B cell (primary cell): Measurements from ENCODE around the gene GALNT18. TPM values are rescaled to one million over a fixed set of nuclear protein-coding genes. Genes with fewer than 3 reads are reported as not detected.

ENCODE experiments used
- ATAC-seq: fragments of 200-7000 bp; cut with Tn5 transposase; one replicate; pipeline ENCODE4 v1.10.0; 2021; ENCODE audit warnings: low read depth, mild to moderate bottlenecking, moderate number of reproducible peaks, moderate library complexity
- CTCF ChIA-PET: fragments of 350-600 bp; sonication (Branson Sonifier 250); formaldehyde crosslinking; loops from one replicate; lab custom pipeline; 2021; ENCODE audit warnings: antibody characterized with exemption, inconsistent platforms; lab: Charles Lee
- POLR2A ChIA-PET: fragments of 350-600 bp; sonication (Branson Sonifier 250); formaldehyde crosslinking; loops from one replicate; lab custom pipeline; 2021; ENCODE audit warnings: antibody characterized with exemption; lab: Charles Lee
- DNase-seq: peaks from one replicate; pipeline ENCODE4 v3.0.0; 2013
- H2AFZ ChIP-seq: 2 replicates; pipeline ENCODE4 v1.6.1; 2012; ENCODE audit warnings: mild to moderate bottlenecking, low read depth, low read length; ENCODE audit not compliant: insufficient read depth, poor library complexity, severe bottlenecking
- H3K27ac ChIP-seq, 2 donors: 1 replicate in 1 of 2; 2 replicates in 1 of 2; pipeline ENCODE4 v1.5.1; 2012 to 2013; ENCODE audit warnings: low read length in 2 of 2, mild to moderate bottlenecking in 2 of 2, moderate library complexity in 1 of 2
- H3K27me3 ChIP-seq, 4 experiments: fragments of 200-600 bp in 1 of 4; sonication (generic) in 1 of 4; replicated peaks in 1 of 4; 1 replicate in 2 of 4; 2 replicates in 2 of 4; pipeline versions ENCODE4 v1.6.1 to v1.7.0; 2013 to 2016; ENCODE audit warnings: low read length in 3 of 4, mild to moderate bottlenecking in 2 of 4, mixed read lengths in 1 of 4, moderate library complexity in 1 of 4; ENCODE audit not compliant: insufficient read depth in 4 of 4, control insufficient read depth in 3 of 4; ENCODE audit errors: control extremely low read depth in 1 of 4
- H3K36me3 ChIP-seq, 2 experiments: replicated peaks in 1 of 2; 1 replicate in 1 of 2; 2 replicates in 1 of 2; pipeline versions ENCODE4 v1.6.1 to v1.7.1; 2013; ENCODE audit warnings: low read length in 1 of 2; ENCODE audit not compliant: insufficient read depth in 2 of 2, control insufficient read depth in 1 of 2; ENCODE audit errors: control extremely low read depth in 1 of 2, extremely low read depth in 1 of 2
- H3K4me1 ChIP-seq, 2 donors: fragments of 200-600 bp in 1 of 2; sonication (generic) in 1 of 2; 1 replicate in 1 of 2; 2 replicates in 1 of 2; pipeline versions ENCODE4 v1.5.1 to v1.6.1; 2013 to 2017; ENCODE audit warnings: low read length in 2 of 2; ENCODE audit not compliant: control insufficient read depth in 2 of 2, insufficient read depth in 2 of 2
- H3K4me2 ChIP-seq: replicated peaks from 2 replicates; pipeline ENCODE3; 2012; ENCODE audit warnings: mild to moderate bottlenecking, low read depth, low read length; ENCODE audit not compliant: poor library complexity, severe bottlenecking
- H3K4me3 ChIP-seq, 5 experiments: fragments of 200-600 bp in 1 of 5; sonication (generic) in 1 of 5; 1 replicate in 3 of 5; 2 replicates in 2 of 5; pipeline versions ENCODE4 v1.5.1 to v1.7.0; 2011 to 2016; ENCODE audit warnings: low read length in 4 of 5, mild to moderate bottlenecking in 4 of 5, low read depth in 2 of 5, control low read depth in 1 of 5, moderate library complexity in 1 of 5; ENCODE audit not compliant: insufficient read depth in 1 of 5; ENCODE audit errors: control extremely low read depth in 1 of 5, extremely low read depth in 1 of 5
- H3K79me2 ChIP-seq: fragments of 200-600 bp; sonication (generic); one replicate; pipeline ENCODE4 v1.6.0; 2016; ENCODE audit warnings: low read length; ENCODE audit not compliant: control insufficient read depth, insufficient read depth
- H3K9ac ChIP-seq: fragments of 200-600 bp; sonication (generic); 2 replicates; pipeline ENCODE4 v1.6.1; 2017; ENCODE audit warnings: mild to moderate bottlenecking, low read length, moderate library complexity
- H3K9me3 ChIP-seq, 3 donors: one replicate each; pipeline versions ENCODE4 v1.6.1 to v1.7.1; 2013; ENCODE audit warnings: low read length in 2 of 3; ENCODE audit not compliant: control insufficient read depth in 2 of 3, insufficient read depth in 1 of 3; ENCODE audit errors: control extremely low read depth in 1 of 3
- H4K20me1 ChIP-seq: 2 replicates; pipeline ENCODE4 v1.6.0; 2012; ENCODE audit warnings: mild to moderate bottlenecking, low read length; ENCODE audit not compliant: insufficient read depth, control insufficient read depth, poor library complexity, severe bottlenecking
- H3K27ac Mint-ChIP-seq: one replicate; pipeline ENCODE4 v1.8.0; 2021; ENCODE audit warnings: mixed read lengths
- H3K27me3 Mint-ChIP-seq: one replicate; pipeline ENCODE4 v1.8.0; 2021; ENCODE audit warnings: mixed read lengths
- H3K4me1 Mint-ChIP-seq: one replicate; pipeline ENCODE4 v1.8.0; 2021; ENCODE audit warnings: mixed read lengths
- H3K4me3 Mint-ChIP-seq: one replicate; pipeline ENCODE4 v1.8.0; 2021; ENCODE audit warnings: mixed read lengths
- H3K9me3 Mint-ChIP-seq: one replicate; pipeline ENCODE4 v1.8.0; 2022; ENCODE audit warnings: mixed read lengths; ENCODE audit not compliant: insufficient read depth
- EZH2 ChIP-seq: IDR thresholded peaks from 2 replicates; pipeline ENCODE4 v1.6.1; 2012; ENCODE audit warnings: borderline replicate concordance, low read depth, mild to moderate bottlenecking, moderate library complexity, low read length; ENCODE audit not compliant: insufficient read depth, poor library complexity, severe bottlenecking
- WGBS: methylation state at CpG from one replicate; pipeline ENCODE4 v1.1.5; 2013; ENCODE audit warnings: missing lambda C conversion rate; ENCODE audit not compliant: insufficient coverage; 5-methylcytosine and 5-hydroxymethylcytosine counted together
- intact Hi-C: fragments of 100-400 bp; cut with micrococcal nuclease; formaldehyde crosslinking; loops from one replicate; pipeline ENCODE4 v1.10.0; 2022
- polyA plus RNA-seq: library from polyadenylated mRNA; depleted of rRNA; stranded (reverse); fragments of >200 nt; gene quantifications from 2 replicates; pipeline ENCODE4 v1.2.3, GENCODE V29; 2012
- total RNA-seq, 2 donors: library from RNA; stranded (reverse); fragments of 120-200 nt in 1 of 2; gene quantifications; 1 replicate in 1 of 2; 2 replicates in 1 of 2; pipeline versions ENCODE4 v1.2.3 to v1.2.4, GENCODE V29; 2013 to 2022
- TF ChIP-seq, protein P1 (sequence below): fragments of 200-600 bp; IDR thresholded peaks from one replicate; pipeline ENCODE4 v1.8.0; 2022; ENCODE audit warnings: antibody characterized with exemption, mild to moderate bottlenecking

Gene GALNT18
- total and polyA plus RNA-seq, 2 donors (not counting 1 experiment from before 2014, with no cell fraction given), result not detected

DNA sequence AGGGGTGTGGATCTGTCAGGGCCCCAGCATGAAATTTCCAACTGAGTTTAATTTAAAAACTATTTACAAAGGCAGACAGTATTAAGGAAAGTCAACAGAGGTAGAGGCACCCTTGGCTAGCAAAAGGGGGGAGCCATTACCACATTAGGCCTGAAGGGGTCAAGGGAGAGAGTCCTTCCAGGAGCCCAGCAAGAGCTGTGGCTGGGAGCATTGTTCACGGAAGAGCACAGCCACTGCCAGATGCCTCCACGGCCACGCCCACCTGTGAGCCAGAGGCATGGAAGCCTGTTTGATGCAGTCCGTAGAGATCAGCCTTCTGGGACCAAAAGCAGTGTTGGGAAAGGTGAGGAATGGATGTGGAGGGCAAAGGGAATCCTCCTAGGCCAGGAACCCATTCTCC, 102.6 kb downstream of the GALNT18 start:
- Histone ChIP-seq H4K20me1 (no peaks in the 10 kb centered on the region), H3K9ac (no peak overlapping the region), H3K79me2 (no peaks in the 10 kb centered on the region), H3K27me3 (no peaks in the 10 kb centered on the region), H3K27ac (no peak overlapping the region), H3K4me1 (no peaks in the 10 kb centered on the region), H3K9me3 (no peaks in the 10 kb centered on the region), H3K4me2 (no peak overlapping the region), H3K36me3 (no peaks in the 10 kb centered on the region), H3K4me3 (no peak overlapping the region), H2AFZ (no peak overlapping the region)
- Mint-ChIP-seq H3K4me3 (no peak overlapping the region), H3K27ac (no peak overlapping the region), H3K4me1 (no peaks in the 10 kb centered on the region), H3K27me3 (peaks cover 2% of the 10 kb centered on the region), H3K9me3 (no peaks in the 10 kb centered on the region)
- POLR2A ChIA-PET, result no interaction called here
- ATAC-seq, result no peak
- intact Hi-C loops, result no loop called here
- CTCF ChIA-PET, result no interaction called here
- DNase-seq, result no peak
- 95% methylated on average over 3 of the region's 4 CpGs for WGBS
- TF ChIP-seq EZH2, result no peak
- TF ChIP-seq, protein P1, sequence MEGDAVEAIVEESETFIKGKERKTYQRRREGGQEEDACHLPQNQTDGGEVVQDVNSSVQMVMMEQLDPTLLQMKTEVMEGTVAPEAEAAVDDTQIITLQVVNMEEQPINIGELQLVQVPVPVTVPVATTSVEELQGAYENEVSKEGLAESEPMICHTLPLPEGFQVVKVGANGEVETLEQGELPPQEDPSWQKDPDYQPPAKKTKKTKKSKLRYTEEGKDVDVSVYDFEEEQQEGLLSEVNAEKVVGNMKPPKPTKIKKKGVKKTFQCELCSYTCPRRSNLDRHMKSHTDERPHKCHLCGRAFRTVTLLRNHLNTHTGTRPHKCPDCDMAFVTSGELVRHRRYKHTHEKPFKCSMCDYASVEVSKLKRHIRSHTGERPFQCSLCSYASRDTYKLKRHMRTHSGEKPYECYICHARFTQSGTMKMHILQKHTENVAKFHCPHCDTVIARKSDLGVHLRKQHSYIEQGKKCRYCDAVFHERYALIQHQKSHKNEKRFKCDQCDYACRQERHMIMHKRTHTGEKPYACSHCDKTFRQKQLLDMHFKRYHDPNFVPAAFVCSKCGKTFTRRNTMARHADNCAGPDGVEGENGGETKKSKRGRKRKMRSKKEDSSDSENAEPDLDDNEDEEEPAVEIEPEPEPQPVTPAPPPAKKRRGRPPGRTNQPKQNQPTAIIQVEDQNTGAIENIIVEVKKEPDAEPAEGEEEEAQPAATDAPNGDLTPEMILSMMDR, result no peak

DNA sequence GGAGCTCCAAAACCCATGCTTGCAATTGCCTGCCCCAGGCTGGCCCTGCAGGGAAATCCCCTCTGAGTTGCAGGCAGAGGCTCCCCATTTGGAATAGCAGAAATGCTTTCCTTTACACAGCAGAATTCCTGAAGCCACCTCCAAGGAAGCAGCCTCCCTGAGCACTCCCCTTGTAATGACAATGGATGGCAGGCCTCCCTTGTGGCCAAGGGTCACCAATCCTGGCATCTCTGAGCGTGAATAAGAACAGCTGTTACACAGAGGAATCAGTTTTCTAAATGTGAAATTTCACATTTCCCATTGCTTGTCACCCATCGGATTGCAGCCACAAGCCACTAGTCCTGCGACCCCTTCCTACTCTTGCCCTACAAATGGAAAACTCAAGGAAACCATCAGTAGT, 107.6 kb downstream of the GALNT18 start:
- no peaks in the 10 kb centered on the region for H3K27me3 ChIP-seq
- DNase-seq (no peak), ATAC-seq (no peak)
- 83% methylated on average over 3 of the region's 3 CpGs for WGBS
- CTCF ChIA-PET, result no interaction called here
- H3K36me3 ChIP-seq, result no peaks in the 10 kb centered on the region
- Mint-ChIP-seq H3K9me3 (no peaks in the 10 kb centered on the region), H3K4me3 (no peak overlapping the region), H3K27ac (no peak overlapping the region), H3K27me3 (no peaks in the 10 kb centered on the region), H3K4me1 (no peaks in the 10 kb centered on the region)
- POLR2A ChIA-PET, result no interaction called here
- no peaks in the 10 kb centered on the region for H3K4me1 ChIP-seq
- TF ChIP-seq EZH2, result no peak
- TF ChIP-seq, protein P1, result no peak
- H3K4me2 ChIP-seq, result no peak overlapping the region
- no peak overlapping the region for H3K9ac ChIP-seq
- no peak overlapping the region for H3K4me3 ChIP-seq
- intact Hi-C loops, result no loop called here
- H4K20me1 ChIP-seq, result no peaks in the 10 kb centered on the region
- no peaks in the 10 kb centered on the region for H3K79me2 ChIP-seq
- no peaks in the 10 kb centered on the region for H3K9me3 ChIP-seq
- H2AFZ ChIP-seq, result no peak overlapping the region
- H3K27ac ChIP-seq, result no peak overlapping the region
